ENCODE measurements around the gene SH3TC2.
"Not testable (repeated sequence)": the region's sequence is repeated elsewhere in the genome, so short reads cannot be mapped to it uniquely, and the experiment has no call there.

The SH3TC2 gene

GRCh38 chr5:149063017-149063687 lies at the start of gene SH3TC2:
SH3TC2 (minus strand) TSS chr5:149063062; CDS start chr5:149063022, 40 bp downstream.
- DNase-seq = no peak

DNA sequence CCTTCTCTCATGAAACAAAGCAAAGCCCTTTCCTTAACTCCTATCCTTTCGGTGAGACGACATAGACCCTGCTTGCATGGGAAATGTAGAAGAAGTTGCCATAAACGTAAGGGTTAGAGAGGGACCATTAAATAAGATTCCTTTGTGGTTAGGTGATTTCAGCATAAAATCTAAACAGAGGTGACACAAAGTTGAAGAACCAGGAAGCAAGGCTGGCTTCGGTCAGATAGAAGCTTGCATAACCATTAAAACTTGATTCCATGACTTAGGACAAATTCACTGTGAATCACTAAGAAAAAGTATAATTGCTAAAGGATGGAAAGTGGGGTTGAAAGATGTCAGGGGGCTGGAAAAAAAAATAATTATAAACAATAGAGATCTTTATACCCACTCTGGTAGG lies 47.5 kb upstream of the SH3TC2 start:
- DNase-seq = no peak

- no peak for DNase-seq
Observed at GRCh38 chr5:149108651-149109280, 45.9 kb upstream of the SH3TC2 start.

DNA sequence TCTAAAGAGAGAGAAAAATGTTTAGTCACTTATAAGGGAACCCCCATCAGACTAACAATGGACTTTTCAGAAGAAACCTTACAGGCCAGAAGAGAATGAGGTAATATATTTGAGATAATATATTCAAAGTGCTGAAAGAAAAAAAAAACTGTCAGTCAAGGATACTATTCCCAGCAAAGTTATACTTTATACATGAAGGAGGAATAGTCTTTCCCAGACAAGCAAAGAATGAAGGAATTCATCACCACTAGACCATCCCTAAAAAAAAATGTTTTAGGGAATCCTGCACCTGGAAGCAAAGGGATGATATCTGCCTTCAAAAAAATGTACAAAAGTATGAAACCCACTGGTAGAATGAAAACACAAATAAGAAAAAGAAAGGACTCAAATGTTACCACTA lies 37.5 kb upstream of the SH3TC2 start:
- no peak for DNase-seq

DNA sequence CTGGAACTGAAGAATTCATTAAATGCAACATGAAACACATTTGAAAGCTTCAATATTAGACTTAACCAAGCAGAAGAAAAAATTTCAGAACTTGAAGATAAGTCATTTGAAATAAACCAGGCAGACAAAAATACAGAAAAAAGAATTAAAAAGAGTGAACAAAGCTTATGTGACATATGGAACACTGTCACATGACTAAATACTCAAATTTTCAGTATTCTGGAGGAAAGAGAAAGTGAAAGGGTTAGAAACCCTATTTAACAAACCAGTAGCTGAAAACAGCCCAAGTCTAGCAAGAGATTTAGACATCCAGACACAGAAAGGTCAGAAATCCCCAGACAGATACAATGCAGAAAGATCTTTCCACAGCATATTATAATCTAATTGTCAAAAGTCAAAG lies 37.1 kb upstream of the SH3TC2 start:
- no peak for DNase-seq

DNA sequence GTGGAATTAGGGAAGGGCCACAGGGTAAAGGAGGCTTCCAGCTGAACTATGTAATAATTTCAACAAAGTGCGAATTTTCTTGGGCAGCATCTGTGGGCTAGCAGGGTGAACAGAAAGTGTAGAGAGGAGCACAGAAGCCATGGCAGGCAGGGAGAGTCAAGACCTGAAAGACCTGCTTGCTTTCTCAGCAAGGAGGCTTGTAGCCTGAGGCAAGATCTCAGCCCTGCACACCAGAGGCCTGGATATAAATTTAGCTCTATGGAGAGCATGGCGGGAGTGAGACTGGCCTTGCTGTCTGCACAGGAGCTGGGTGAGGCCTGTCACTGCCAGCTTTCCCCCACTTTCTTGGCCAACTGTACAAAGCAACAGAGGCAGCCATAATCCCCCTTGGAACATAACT lies 32.1 kb upstream of the SH3TC2 start:
- DNase-seq = no peak

- DNase-seq = no peak
Observed at GRCh38 chr5:149093625-149094024, 30.8 kb upstream of the SH3TC2 start.

DNA sequence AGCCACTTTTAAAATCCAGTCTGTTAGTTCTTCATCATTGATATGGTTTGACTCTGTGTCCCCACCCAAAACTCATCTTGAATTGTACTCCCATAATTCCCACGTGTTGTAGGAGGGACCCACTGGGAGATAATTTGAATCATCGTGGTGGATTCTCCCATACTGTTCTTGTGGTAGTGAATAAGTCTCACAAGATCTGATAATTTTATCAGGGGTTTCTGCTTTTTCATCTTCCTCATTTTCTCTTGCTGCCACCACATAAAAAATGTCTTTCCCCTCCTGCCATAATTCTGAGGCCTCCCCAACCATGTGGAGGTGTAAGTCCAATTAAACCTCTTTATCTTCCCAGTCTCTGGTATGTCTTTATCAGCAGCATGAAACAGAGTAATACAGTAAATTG lies 26.9 kb upstream of the SH3TC2 start:
- no peak for DNase-seq

GRCh38 chr5:149088686-149089085 lies 25.8 kb upstream of the SH3TC2 start:
- DNase-seq = no peak

- DNase-seq = no peak
Observed at GRCh38 chr5:149083846-149084245, 21.0 kb upstream of the SH3TC2 start.

DNA sequence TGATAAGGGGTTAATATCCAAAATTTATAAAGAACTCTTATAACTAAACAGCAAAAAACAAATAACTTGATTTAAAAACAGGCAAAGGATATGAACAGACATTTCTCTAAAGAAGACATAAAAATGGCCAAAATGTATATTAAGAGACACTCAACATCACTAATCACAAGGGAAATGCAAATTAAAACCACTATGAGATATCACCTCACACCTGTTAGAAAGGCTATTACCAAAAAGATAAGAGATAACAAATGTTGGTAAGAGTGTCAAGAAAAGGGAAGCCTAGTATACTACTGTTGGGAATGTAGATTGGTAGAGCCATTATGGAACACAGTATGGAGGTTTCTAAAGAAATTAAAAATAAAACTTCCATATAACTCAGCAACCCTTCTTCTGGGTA lies 19.4 kb upstream of the SH3TC2 start:
- DNase-seq = no peak

GRCh38 chr5:149080294-149080693 lies 17.4 kb upstream of the SH3TC2 start:
- DNase-seq = no peak

DNA sequence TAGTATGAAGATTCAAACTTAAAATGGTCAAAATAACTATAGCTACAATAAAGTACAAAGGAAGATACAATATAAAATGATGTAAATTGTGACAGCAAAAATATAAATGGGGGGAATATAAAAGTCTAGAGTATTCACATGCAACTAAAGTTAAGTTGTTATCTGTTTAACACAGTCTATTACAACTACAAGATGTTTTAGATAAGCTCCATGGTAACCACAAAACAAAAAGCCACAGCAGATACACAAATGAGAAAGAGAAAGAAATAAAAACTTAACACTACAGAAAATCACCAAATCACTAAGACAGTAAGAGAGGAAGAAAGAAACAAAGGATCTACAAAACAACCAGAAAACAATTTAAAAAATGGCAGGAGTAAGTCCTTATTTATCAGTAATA lies 17.0 kb upstream of the SH3TC2 start:
- no peak for DNase-seq

DNA sequence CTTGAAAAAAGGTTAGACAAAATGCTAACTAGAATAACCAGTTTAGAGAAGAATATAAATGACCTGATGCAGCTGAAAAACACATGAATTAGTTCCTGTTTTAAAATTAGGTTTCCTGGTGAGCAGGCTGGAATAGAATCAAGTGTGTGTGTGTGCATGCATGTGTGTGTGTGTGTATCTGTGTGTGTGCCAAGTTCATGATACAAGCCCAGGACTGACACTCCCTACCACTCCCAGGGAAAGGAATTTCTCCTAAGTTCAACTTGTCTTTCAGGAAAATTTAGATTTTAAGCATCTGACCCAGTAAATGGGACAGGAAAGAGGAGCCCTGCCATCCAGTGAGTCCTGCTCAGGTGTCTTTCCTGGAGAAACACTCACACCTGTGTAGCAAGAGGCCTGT lies 11.2 kb upstream of the SH3TC2 start:
- DNase-seq = not testable (repeated sequence)

GRCh38 chr5:149073213-149073612 lies 10.4 kb upstream of the SH3TC2 start:
- no peak for DNase-seq

- no peak for DNase-seq
Observed at GRCh38 chr5:149072791-149073190, 9.9 kb upstream of the SH3TC2 start.

GRCh38 chr5:149072376-149072775 lies 9.5 kb upstream of the SH3TC2 start:
- no peak for DNase-seq

DNA sequence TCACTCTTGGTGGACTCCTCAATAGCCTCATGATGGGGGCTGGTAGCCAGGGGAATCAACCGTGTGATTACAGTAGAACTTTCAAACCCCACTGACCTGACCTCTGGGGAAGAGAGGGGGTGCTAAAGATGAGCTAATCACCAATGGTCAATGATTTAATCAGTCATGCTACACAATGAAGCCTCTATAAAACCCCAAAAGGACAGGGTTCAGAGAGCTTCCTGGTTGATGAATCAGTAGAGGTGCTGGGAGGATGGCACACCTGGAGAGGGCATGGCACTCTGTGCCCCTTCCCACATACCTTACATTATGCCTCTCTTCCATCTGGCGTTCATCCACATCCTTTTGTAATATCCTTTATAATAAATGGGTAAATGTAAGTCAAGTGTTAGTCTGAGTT lies 8.9 kb upstream of the SH3TC2 start:
- DNase-seq = no peak

GRCh38 chr5:149071216-149071615 lies 8.4 kb upstream of the SH3TC2 start:
- DNase-seq = no peak

GRCh38 chr5:149069711-149070110 lies 6.8 kb upstream of the SH3TC2 start:
- DNase-seq = no peak

- no peak for DNase-seq
Observed at GRCh38 chr5:149063896-149064478, 1.1 kb upstream of the SH3TC2 start.

DNA sequence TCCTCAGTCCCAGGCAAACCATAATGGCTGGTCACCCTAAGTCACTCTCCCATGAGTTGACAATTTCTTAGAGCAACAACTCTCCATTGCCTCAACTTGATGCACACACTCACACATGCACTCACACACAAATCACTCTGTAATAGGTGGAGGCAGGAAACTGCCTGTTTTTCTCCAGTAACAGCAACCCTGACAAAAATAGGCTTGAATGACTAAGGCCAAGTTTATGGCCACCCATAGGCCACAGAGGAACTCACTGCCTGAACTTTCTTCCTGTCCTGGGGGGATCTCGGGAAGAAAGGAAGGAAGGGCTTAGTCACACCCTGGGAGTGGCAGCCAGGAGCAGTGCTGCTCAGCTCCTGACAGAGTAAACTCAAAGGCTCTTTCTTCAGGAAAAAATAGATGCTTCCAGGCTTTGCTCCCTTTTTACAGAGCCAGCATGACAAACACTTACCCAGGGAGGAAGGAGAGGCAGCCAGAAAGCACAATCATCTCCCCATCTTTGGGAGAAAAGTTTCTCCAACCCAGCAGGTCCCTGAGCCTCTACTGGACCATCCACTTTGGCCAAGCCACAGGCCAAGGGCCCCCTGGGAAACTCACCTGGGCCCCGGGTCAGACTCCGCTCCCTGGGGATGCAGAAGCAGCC lies 368 bp downstream of the SH3TC2 start:
- DNase-seq = no peak

GRCh38 chr5:149061341-149061740 lies 1.5 kb downstream of the SH3TC2 start:
- DNase-seq = no peak

DNA sequence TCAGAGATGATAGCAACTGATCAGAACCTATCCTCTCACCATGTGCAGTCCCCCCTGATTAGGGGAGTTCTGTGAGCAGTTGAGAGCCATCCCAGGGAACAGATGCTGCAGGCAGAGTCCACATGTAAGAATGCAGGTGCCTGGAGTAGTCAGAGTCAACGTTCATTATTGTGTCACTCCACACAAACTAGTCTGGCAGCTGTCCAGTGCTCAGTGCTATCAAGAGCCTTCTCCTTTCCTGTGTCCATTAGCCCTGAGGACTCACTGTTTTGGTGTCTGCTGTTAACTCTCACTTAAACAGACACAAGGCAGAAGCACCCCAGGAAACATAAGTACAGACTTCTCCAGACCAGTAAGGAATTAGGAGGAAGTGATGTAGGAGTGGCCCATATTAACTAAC lies 2.5 kb downstream of the SH3TC2 start:
- DNase-seq = no peak

All from stimulated activated CD4-positive, alpha-beta T cell treated with anti-CD3 and anti-CD28 coated beads, Interleukin-4, amount 100 ng/mL, for 4 hours (primary cell).